Smooth muscle cell of bladder (primary cell): ENCODE data around the gene NDUFB5. TPM values are rescaled to one million over a fixed set of nuclear protein-coding genes. Genes with fewer than 3 reads are reported as not detected.

Source experiments
- total RNA-seq: library from RNA; depleted of rRNA; stranded (reverse); fragments of >200 nt; gene quantifications from 2 replicates; pipeline ENCODE4 v1.2.3, GENCODE V29; 2014

NDUFB5 gene
- 182 and 189 TPM in 2 replicates for total RNA-seq

GRCh38 chr3:179604321-179605078, at the start of gene NDUFB5, which contains the start of gene MRPL47:
NDUFB5 (plus strand) TSS chr3:179604794; CDS start chr3:179604816, 22 bp downstream.
MRPL47 (minus strand) TSS chr3:179604638; CDS start chr3:179604624, 14 bp downstream.

GRCh38 chr3:179562591-179563270, 41.9 kb upstream of the NDUFB5 start, which contains the start of gene ACTL6A:
ACTL6A (plus strand) TSS chr3:179562926; CDS start chr3:179563093, 167 bp downstream.

GRCh38 chr3:179652447-179653095, 48.0 kb downstream of the NDUFB5 start, which contains the start of gene USP13:
USP13 (plus strand) TSS chr3:179653040; CDS start chr3:179653226, 186 bp downstream.

Other genes with a start within 250 kb of the NDUFB5 start
- gene GNB4, start 153.3 kb upstream of the NDUFB5 start, total RNA-seq = 51.2 and 52.0 TPM in 2 replicates
- gene ACTL6A, start 41.9 kb upstream of the NDUFB5 start, total RNA-seq = 36.7 and 40.4 TPM in 2 replicates
- gene MRPL47, start 156 bp upstream of the NDUFB5 start, total RNA-seq = 36.9 and 38.1 TPM in 2 replicates
- gene USP13, start 48.2 kb downstream of the NDUFB5 start, total RNA-seq = 4.1 and 7.9 TPM in 2 replicates